ENCODE data around the gene IRF3. TPM values are rescaled to one million over a fixed set of nuclear protein-coding genes. Genes with fewer than 3 reads are reported as not detected.

Gene IRF3
- total and polyA plus RNA-seq, 2 donors from 2014 or later: 64.5 to 84.9 TPM

GRCh38 chr19:49654581-49654980 lies 11.1 kb downstream of the IRF3 start:
- no peak for FAIRE-seq
- Histone ChIP-seq H3K9me3 (ENCODE audit: control insufficient read depth in 2 of 3, insufficient read depth in 1 of 3, low read length in 3 of 3) (no peaks in the 10 kb centered on the region), H3K9ac (ENCODE audit: low read length in 3 of 3) (no peak overlapping the region), H3K36me3 (ENCODE audit: control insufficient read depth in 2 of 3, insufficient read depth in 3 of 3, low read length in 3 of 3) (peaks cover 2 to 44% (median 20%) of the 10 kb centered on the region in 3 donors), H3K4me1 (ENCODE audit: control insufficient read depth in 2 of 3, insufficient read depth in 2 of 3, low read depth in 1 of 3, low read length in 3 of 3) (no peaks in the 10 kb centered on the region), H3K27me3 (ENCODE audit: control insufficient read depth, insufficient read depth, low read length) (no peaks in the 10 kb centered on the region), H3K27ac (ENCODE audit: low read depth in 2 of 2, low read length in 2 of 2) (no peak overlapping the region), H3K4me3 (ENCODE audit: low read length in 3 of 3) (no peak overlapping the region)
- TF ChIP-seq CTCF (IDR thresholded peaks at IDR 0.05; ENCODE audit: borderline replicate concordance, extremely low read depth, insufficient read depth): no peak
- no peak for DNase-seq
- intact Hi-C loops (cut with DNase I): no loop called here

GRCh38 chr19:49653466-49653806 lies 12.2 kb downstream of the IRF3 start:
- Histone ChIP-seq H3K27me3 (ENCODE audit: control insufficient read depth, insufficient read depth, low read length) (no peaks in the 10 kb centered on the region), H3K9ac (ENCODE audit: low read length in 3 of 3) (no peak overlapping the region), H3K4me1 (ENCODE audit: control insufficient read depth in 2 of 3, insufficient read depth in 2 of 3, low read depth in 1 of 3, low read length in 3 of 3) (no peaks in the 10 kb centered on the region), H3K36me3 (ENCODE audit: control insufficient read depth in 2 of 3, insufficient read depth in 3 of 3, low read length in 3 of 3) (peaks cover 0 to 38% (median 17%) of the 10 kb centered on the region in 3 donors), H3K27ac (ENCODE audit: low read depth in 2 of 2, low read length in 2 of 2) (no peak overlapping the region), H3K9me3 (ENCODE audit: control insufficient read depth in 2 of 3, insufficient read depth in 1 of 3, low read length in 3 of 3) (no peaks in the 10 kb centered on the region), H3K4me3 (ENCODE audit: low read length in 3 of 3) (no peak overlapping the region)
- TF ChIP-seq CTCF (IDR thresholded peaks at IDR 0.05; ENCODE audit: borderline replicate concordance, extremely low read depth, insufficient read depth): no peak
- intact Hi-C loops (cut with DNase I): no loop called here
- no peak for FAIRE-seq
- no peak for DNase-seq

GRCh38 chr19:49652551-49653465 lies 12.8 kb downstream of the IRF3 start:
- Histone ChIP-seq H3K27ac (ENCODE audit: low read depth in 2 of 2, low read length in 2 of 2) (no peak overlapping the region), H3K4me3 (ENCODE audit: low read length in 3 of 3) (no peak overlapping the region), H3K9me3 (ENCODE audit: control insufficient read depth in 2 of 3, insufficient read depth in 1 of 3, low read length in 3 of 3) (no peaks in the 10 kb centered on the region), H3K27me3 (ENCODE audit: control insufficient read depth, insufficient read depth, low read length) (no peaks in the 10 kb centered on the region), H3K4me1 (ENCODE audit: control insufficient read depth in 2 of 3, insufficient read depth in 2 of 3, low read depth in 1 of 3, low read length in 3 of 3) (no peaks in the 10 kb centered on the region), H3K9ac (ENCODE audit: low read length in 3 of 3) (no peak overlapping the region), H3K36me3 (ENCODE audit: control insufficient read depth in 2 of 3, insufficient read depth in 3 of 3, low read length in 3 of 3) (peaks cover 0 to 37% (median 17%) of the 10 kb centered on the region in 3 donors)
- no peak for FAIRE-seq
- no peak for DNase-seq
- no peak for TF ChIP-seq CTCF (IDR thresholded peaks at IDR 0.05; ENCODE audit: borderline replicate concordance, extremely low read depth, insufficient read depth)
- intact Hi-C loops (cut with DNase I): no loop called here
